Nephron progenitor cell (in vitro differentiated cells): ENCODE measurements around the gene TBC1D1.

ENCODE experiments used
- DNase-seq: peaks from one replicate; pipeline ENCODE4 v3.0.0; 2021
- H3K27ac Mint-ChIP-seq: 2 replicates; pipeline ENCODE4 v1.8.0; 2021; ENCODE audit warnings: mild to moderate bottlenecking, moderate library complexity, mixed read lengths
- H3K27me3 Mint-ChIP-seq: 2 replicates; pipeline ENCODE4 v1.8.0; 2021; ENCODE audit warnings: mild to moderate bottlenecking, low read depth, mixed read lengths; ENCODE audit not compliant: poor library complexity
- H3K36me3 Mint-ChIP-seq: 2 replicates; pipeline ENCODE4 v1.8.0; 2021; ENCODE audit warnings: low read depth, mixed read lengths
- H3K4me1 Mint-ChIP-seq: 2 replicates; pipeline ENCODE4 v1.8.0; 2021; ENCODE audit warnings: mixed read lengths
- H3K4me3 Mint-ChIP-seq: 2 replicates; pipeline ENCODE4 v1.8.0; 2021; ENCODE audit warnings: mild to moderate bottlenecking, moderate library complexity, mixed read lengths
- H3K9me3 Mint-ChIP-seq: 2 replicates; pipeline ENCODE4 v1.8.0; 2021; ENCODE audit warnings: mild to moderate bottlenecking, moderate library complexity, mixed read lengths
- CTCF ChIP-seq: fragments of 200-600 bp; sonication (generic); IDR thresholded peaks from 2 replicates; pipeline ENCODE4 v1.5.0; 2021; ENCODE audit warnings: antibody characterized with exemption

The TBC1D1 gene

DNA sequence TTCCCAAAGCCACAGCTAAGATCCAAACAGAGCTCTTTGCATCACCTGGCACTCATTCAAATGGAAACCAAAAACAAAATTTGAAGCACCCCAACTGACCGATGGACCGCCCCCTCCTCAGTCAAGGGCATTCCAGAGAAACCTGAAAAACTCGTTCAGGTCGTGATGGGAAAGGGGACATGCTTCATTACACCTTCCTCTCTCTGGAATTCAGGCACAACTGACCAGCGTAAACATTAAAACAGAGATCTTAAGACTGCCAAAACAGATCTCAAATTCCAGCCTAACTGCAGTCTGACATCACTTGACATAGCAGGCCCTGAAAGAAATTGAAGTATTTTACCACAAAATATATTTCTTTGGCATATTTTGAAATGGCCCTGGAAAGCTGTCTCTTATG is 97.8 kb downstream of the TBC1D1 start:
- peaks cover 44% of the 10 kb centered on the region for H3K4me1 Mint-ChIP-seq
- no peak for DNase-seq
- no peaks in the 10 kb centered on the region for H3K27me3 Mint-ChIP-seq
- H3K9me3 Mint-ChIP-seq: peaks cover 5% of the 10 kb centered on the region
- H3K36me3 Mint-ChIP-seq: peaks cover 9% of the 10 kb centered on the region
- peak overlapping the region; percentile 64 for H3K27ac Mint-ChIP-seq
- no peak overlapping the region for H3K4me3 Mint-ChIP-seq
- no peak for TF ChIP-seq CTCF

DNA sequence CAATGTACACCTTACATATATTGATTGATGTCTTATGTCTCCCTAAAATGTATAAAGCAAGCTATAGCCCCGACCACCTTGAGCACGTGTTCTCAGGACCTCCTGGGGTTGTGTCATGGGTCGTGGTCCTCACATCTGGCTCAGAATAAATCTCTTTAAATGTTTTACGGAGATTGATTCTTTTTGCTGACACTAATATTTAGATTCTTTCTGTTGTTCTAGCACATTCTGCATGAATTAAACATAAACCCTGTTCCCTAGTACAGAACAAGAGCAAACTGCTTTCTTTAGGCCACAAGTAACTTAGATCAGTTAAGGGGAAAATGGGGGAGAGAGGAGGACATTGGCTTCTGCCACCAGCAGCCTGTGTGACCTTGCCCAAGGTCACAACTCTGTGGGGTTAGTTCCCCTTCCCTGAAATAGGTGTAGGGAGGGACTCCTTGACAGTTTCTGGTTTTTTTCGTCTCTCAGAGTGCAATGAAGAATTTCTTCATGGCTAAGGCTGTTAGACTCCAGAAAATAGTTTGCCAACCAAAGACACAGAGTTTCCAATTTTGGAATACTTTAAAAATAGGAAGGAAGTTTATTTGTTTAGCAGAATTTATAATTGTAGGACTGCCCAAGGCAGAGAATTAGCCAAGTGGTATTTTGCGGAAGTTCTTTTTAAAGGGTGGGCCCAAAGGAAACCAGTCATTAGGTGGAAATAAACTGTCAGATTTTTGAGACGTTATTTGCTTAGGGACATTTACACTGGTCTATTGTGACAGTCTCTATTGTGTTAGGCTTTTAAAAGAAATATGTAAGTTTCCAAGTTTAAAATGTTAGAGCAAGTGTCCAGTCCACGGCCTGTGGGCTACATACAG is 98.7 kb downstream of the TBC1D1 start:
- H3K36me3 Mint-ChIP-seq: peaks cover 9% of the 10 kb centered on the region
- DNase-seq: no peak
- H3K4me1 Mint-ChIP-seq: peaks cover 50% of the 10 kb centered on the region
- TF ChIP-seq CTCF: no peak
- H3K4me3 Mint-ChIP-seq: no peak overlapping the region
- peaks cover 5% of the 10 kb centered on the region for H3K9me3 Mint-ChIP-seq
- H3K27me3 Mint-ChIP-seq: no peaks in the 10 kb centered on the region
- H3K27ac Mint-ChIP-seq: peak overlapping the region; percentile 20

DNA sequence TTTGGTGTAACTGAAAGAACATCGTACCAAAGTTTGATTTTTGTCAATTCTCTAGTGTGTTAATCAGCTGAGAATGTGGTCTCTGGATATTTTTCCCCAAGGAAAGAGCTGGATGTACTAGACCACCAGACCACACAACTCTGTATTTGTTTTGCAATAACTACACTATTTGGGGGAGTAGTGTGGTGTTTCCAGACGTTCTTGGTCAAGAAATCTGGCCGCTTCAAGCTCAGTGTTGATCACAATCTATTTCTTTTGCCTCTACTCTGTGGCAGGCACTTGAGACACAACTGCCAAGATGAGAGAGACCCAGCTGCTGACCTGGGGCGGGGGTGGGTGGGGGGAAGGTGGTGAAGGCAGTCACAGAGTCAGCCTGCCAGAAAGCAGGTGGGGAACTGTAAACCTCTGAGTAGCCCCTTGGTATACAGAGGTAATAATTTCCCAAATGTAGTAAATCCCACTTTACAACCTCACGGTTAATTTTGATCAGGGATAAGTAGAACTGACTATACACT is 99.9 kb downstream of the TBC1D1 start:
- no peak for DNase-seq
- H3K4me3 Mint-ChIP-seq: no peak overlapping the region
- no peak overlapping the region for H3K27ac Mint-ChIP-seq
- no peak for TF ChIP-seq CTCF
- no peaks in the 10 kb centered on the region for H3K27me3 Mint-ChIP-seq
- peaks cover 9% of the 10 kb centered on the region for H3K36me3 Mint-ChIP-seq
- H3K4me1 Mint-ChIP-seq: peaks cover 62% of the 10 kb centered on the region
- H3K9me3 Mint-ChIP-seq: peaks cover 5% of the 10 kb centered on the region

DNA sequence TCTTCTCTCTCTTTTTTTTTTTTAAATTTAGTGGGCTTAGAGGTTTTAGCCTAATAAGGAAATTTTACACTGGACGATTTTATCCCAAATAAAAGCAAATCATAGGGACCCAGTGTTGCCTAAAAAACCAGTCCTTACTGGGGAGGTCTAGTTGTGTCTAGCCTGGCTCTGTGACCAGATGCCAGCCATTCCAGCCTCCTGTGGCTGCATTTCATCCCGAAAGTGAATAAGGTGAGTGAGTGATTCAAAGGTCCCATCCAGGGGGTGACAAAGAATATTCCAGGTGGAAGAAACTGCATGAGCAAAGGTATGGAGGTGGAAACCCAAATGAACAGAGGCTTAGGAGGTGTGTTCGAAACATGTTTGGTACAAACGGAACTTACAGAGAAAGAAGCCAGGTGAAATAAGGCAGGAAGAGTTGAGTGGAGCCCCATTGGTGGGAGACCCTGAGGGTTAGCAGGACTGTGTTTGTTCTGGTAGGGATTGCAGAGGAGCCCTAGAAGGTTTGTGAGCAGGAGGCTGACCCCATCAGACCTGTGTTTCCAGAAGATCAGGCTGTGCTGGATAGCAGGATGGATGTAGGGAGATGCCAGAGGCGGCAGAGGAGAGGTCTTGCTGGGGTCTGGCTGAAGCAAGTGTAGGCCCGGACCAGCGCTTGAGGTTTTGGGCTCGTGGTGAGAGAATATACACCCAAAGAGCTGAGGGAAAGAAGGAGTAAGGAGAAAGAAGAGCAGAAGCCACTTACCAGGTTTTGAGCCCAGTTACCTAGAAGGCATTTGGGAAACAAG is 100.9 kb downstream of the TBC1D1 start:
- Mint-ChIP-seq H3K4me1 (peaks cover 60% of the 10 kb centered on the region), H3K9me3 (peaks cover 5% of the 10 kb centered on the region), H3K36me3 (peaks cover 9% of the 10 kb centered on the region), H3K27me3 (no peaks in the 10 kb centered on the region), H3K27ac (no peak overlapping the region), H3K4me3 (no peak overlapping the region)
- no peak for DNase-seq
- TF ChIP-seq CTCF: no peak

- no peak for DNase-seq
- Mint-ChIP-seq H3K9me3 (peaks cover 5% of the 10 kb centered on the region), H3K4me1 (peaks cover 61% of the 10 kb centered on the region), H3K4me3 (no peak overlapping the region), H3K27me3 (no peaks in the 10 kb centered on the region), H3K36me3 (peaks cover 9% of the 10 kb centered on the region), H3K27ac (no peak overlapping the region)
- no peak for TF ChIP-seq CTCF
Observed at GRCh38 chr4:37993806-37994205, 102.9 kb downstream of the TBC1D1 start.
